Vagina (tissue), 2 donors: ENCODE results near the gene IGF2BP1. TPM values are rescaled to one million over a fixed set of nuclear protein-coding genes. Genes with fewer than 3 reads are reported as not detected.
"Not testable (repeated sequence)": the region's sequence is repeated elsewhere in the genome, so short reads cannot be mapped to it uniquely, and the experiment has no call there.

Experiments
- DNase-seq, 2 donors: peaks; one replicate each; pipeline ENCODE4 v3.0.0-alpha.2; 2017; ENCODE audit errors: extremely low spot score in 2 of 2
- H3K27ac ChIP-seq: fragments of 200-600 bp; sonication (generic); one replicate; pipeline ENCODE4 v1.5.1; 2019
- H3K27me3 ChIP-seq: fragments of 200-600 bp; sonication (generic); one replicate; pipeline ENCODE4 v1.5.1; 2019
- H3K36me3 ChIP-seq, 2 donors: fragments of 200-600 bp; sonication (generic); one replicate each; pipeline ENCODE4 v1.5.1; 2017 to 2019
- H3K4me1 ChIP-seq: fragments of 200-600 bp; sonication (generic); one replicate; pipeline ENCODE4 v1.5.1; 2019
- H3K4me3 ChIP-seq, 2 donors: fragments of 200-600 bp; sonication (generic); 1 replicate in 1 of 2; 2 replicates in 1 of 2; pipeline ENCODE4 v1.5.1; 2016 to 2019
- H3K9me3 ChIP-seq: fragments of 200-600 bp; sonication (generic); one replicate; pipeline ENCODE4 v1.5.1; 2019
- POLR2A ChIP-seq, 2 donors: fragments of 450-650 bp; IDR thresholded peaks; one replicate each; pipeline ENCODE4 v1.6.1; 2017; ENCODE audit warnings: antibody characterized with exemption in 2 of 2, mild to moderate bottlenecking in 2 of 2, moderate library complexity in 2 of 2
- POLR2AphosphoS5 ChIP-seq, 2 donors: sonication (generic); formaldehyde crosslinking; IDR thresholded peaks; one replicate each; pipeline ENCODE4 v1.9.0; 2017; ENCODE audit warnings: antibody characterized with exemption in 2 of 2, mild to moderate bottlenecking in 2 of 2, low read depth in 1 of 2; ENCODE audit not compliant: insufficient read depth in 1 of 2
- intact Hi-C: fragments of 100-400 bp; cut with DNase I; formaldehyde crosslinking; loops from one replicate; pipeline ENCODE4 v1.15.1; 2023
- total RNA-seq: library from RNA; depleted of rRNA; stranded (reverse); fragments of >200 nt; gene quantifications from one replicate; pipeline ENCODE4 v1.2.3, GENCODE V29; 2016
- TF ChIP-seq, protein P1 (sequence below), 3 experiments: fragments of 450-650 bp in 2 of 3; fragments of 200-600 bp in 1 of 3; sonication (generic) in 1 of 3; IDR thresholded peaks; one replicate each; pipeline ENCODE4 v1.5.1; 2017 to 2019; ENCODE audit warnings: antibody characterized with exemption in 3 of 3, mild to moderate bottlenecking in 2 of 3, moderate library complexity in 2 of 3

IGF2BP1 gene
- total RNA-seq, 1 donor from 2014 or later: not detected

DNA sequence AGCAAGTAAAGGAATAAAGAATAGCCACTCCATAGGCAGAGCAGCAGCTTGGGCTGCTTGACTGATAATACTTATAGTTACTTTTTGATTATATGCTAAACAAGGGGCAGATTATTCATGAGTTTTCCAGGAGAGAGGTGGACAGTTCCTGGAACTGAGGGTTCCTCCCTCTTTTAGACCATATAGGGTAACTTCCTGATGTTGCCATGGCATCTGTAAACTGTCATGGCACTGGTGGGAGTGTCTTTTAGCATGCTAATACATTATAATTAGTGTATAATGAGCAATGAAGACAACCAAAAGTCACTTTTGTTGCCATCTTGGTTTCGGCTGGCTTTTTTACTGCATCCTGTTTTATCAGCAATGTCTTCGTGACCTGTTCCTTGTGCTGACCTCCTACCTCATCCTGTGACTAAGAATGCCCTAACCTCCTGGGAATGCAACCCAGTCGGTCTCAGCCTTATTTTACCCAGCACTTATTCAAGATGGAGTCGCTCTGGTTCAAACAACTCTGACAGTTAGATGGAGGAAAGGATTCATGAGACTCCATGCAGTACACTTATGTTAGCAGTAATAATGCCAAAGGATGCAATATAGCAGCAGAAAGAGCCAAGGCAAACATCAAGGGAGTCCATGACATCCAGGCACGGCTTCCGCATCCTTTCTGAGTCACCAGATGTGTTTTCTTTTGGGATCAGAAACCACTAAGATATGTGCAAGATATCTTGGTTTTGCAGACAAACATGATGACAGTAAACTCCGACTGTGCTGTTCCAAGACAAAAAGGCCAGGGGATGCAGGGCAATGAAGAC lies 79.6 kb downstream of the IGF2BP1 start:
- no peak for DNase-seq
- Histone ChIP-seq H3K27ac (no peak overlapping the region), H3K4me3 (no peak overlapping the region), H3K9me3 (no peaks in the 10 kb centered on the region), H3K4me1 (no peaks in the 10 kb centered on the region), H3K27me3 (no peaks in the 10 kb centered on the region), H3K36me3 (no peaks in the 10 kb centered on the region)
- intact Hi-C loops: no loop called here
- TF ChIP-seq, protein P1, sequence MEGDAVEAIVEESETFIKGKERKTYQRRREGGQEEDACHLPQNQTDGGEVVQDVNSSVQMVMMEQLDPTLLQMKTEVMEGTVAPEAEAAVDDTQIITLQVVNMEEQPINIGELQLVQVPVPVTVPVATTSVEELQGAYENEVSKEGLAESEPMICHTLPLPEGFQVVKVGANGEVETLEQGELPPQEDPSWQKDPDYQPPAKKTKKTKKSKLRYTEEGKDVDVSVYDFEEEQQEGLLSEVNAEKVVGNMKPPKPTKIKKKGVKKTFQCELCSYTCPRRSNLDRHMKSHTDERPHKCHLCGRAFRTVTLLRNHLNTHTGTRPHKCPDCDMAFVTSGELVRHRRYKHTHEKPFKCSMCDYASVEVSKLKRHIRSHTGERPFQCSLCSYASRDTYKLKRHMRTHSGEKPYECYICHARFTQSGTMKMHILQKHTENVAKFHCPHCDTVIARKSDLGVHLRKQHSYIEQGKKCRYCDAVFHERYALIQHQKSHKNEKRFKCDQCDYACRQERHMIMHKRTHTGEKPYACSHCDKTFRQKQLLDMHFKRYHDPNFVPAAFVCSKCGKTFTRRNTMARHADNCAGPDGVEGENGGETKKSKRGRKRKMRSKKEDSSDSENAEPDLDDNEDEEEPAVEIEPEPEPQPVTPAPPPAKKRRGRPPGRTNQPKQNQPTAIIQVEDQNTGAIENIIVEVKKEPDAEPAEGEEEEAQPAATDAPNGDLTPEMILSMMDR (IDR thresholded peaks at IDR 0.05): no peak
- no peak for TF ChIP-seq POLR2A (IDR thresholded peaks at IDR 0.05)
- TF ChIP-seq POLR2AphosphoS5 (IDR thresholded peaks at IDR 0.05; ENCODE audit: insufficient read depth in 1 of 2, low read depth in 1 of 2): no peak

DNA sequence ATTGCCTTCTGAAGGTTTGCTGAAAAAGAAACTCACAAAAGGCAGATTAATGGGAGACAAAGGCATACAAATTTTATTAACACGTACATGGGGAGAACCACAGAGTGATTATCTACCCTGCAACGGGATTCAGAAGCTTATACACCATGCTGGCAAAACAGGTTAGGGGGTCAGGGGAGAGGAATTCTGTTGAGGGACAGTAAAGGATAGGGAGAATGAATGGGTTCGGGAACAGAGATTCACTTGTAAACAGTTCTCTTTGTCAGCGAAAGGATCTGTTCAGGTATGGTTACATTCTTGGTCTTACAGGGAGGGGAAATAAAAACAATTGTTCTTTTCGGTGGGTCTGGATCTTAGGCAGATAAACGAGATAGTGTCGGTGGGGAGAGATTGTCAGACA lies 81.1 kb downstream of the IGF2BP1 start:
- DNase-seq: no peak
- H3K4me3 ChIP-seq: no peak overlapping the region
- no peaks in the 10 kb centered on the region for H3K4me1 ChIP-seq
- H3K9me3 ChIP-seq: no peaks in the 10 kb centered on the region
- intact Hi-C loops: no loop called here
- H3K27ac ChIP-seq: no peak overlapping the region
- no peak for TF ChIP-seq POLR2AphosphoS5 (IDR thresholded peaks at IDR 0.05; ENCODE audit: insufficient read depth in 1 of 2, low read depth in 1 of 2)
- TF ChIP-seq, protein P1 (IDR thresholded peaks at IDR 0.05): no peak
- TF ChIP-seq POLR2A (IDR thresholded peaks at IDR 0.05): no peak
- H3K36me3 ChIP-seq: no peaks in the 10 kb centered on the region
- H3K27me3 ChIP-seq: no peaks in the 10 kb centered on the region

DNA sequence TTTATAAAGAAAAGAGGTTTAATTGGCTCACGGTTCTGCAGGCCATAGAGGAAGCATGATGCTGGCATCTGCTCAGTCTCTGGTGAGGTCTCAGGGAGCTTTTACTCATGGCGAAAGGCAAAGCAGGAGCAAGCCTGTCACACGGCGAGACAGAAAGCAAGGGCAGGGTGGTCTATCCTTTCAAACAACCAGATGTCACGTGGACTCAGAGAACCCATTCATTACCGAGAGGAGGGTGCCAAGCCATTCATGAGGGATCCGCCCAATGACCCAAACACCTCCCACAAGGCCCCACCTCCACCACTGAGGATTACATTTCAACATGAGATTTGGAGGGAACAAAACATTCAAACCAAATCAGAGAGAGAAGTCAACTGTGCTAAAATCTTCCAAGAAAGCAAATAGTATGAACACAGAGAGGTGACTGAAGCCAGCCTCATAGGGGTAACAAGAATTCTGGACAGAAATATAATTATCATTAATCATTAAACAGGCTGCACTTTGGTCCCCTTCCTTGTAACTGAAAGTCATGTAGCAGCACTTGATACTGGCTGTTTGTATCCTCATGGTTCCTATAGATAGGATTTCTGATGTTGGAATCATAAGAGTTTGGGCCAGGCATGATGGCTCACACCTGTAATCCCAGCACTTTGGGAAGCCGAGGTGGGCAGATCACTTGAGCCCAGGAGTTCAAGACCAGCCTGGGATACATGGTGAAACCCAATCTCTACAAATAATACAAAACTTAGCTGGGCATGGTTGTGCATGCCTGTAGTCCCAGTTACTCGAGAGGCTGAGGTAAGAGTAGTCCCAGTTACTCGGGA lies 82.9 kb downstream of the IGF2BP1 start:
- no peak for TF ChIP-seq POLR2A (IDR thresholded peaks at IDR 0.05)
- TF ChIP-seq, protein P1 (IDR thresholded peaks at IDR 0.05): no peak
- TF ChIP-seq POLR2AphosphoS5 (IDR thresholded peaks at IDR 0.05; ENCODE audit: insufficient read depth in 1 of 2, low read depth in 1 of 2): no peak
- Histone ChIP-seq H3K27ac (no peak overlapping the region), H3K36me3 (no peaks in the 10 kb centered on the region), H3K4me3 (no peak overlapping the region), H3K9me3 (no peaks in the 10 kb centered on the region), H3K27me3 (no peaks in the 10 kb centered on the region), H3K4me1 (no peaks in the 10 kb centered on the region)
- intact Hi-C loops: no loop called here
- DNase-seq: no peak

DNA sequence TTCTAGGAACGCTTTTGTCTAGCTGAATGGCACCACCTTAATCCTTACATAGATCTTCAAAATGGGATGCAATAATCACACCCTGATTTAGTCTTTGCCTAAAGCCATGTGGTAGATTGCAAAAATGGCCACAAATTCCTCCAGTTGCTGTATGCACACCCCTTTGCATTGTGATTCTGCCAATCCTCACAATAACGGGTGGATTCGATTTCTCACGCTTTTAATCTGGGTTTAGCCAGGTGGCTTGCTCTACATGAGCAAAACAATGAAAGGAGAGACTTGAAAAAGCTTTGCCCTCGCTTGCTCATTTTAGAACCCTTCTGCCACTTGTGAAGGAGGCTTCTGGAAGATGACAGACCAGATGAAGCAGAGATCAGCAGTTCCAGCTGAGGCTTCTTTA lies 85.0 kb downstream of the IGF2BP1 start:
- Histone ChIP-seq H3K27ac (no peak overlapping the region), H3K9me3 (no peaks in the 10 kb centered on the region), H3K4me3 (no peak overlapping the region), H3K36me3 (no peaks in the 10 kb centered on the region), H3K4me1 (no peaks in the 10 kb centered on the region), H3K27me3 (no peaks in the 10 kb centered on the region)
- no peak for TF ChIP-seq POLR2AphosphoS5 (IDR thresholded peaks at IDR 0.05; ENCODE audit: insufficient read depth in 1 of 2, low read depth in 1 of 2)
- TF ChIP-seq, protein P1 (IDR thresholded peaks at IDR 0.05): no peak
- no peak for TF ChIP-seq POLR2A (IDR thresholded peaks at IDR 0.05)
- DNase-seq: no peak
- intact Hi-C loops: no loop called here

DNA sequence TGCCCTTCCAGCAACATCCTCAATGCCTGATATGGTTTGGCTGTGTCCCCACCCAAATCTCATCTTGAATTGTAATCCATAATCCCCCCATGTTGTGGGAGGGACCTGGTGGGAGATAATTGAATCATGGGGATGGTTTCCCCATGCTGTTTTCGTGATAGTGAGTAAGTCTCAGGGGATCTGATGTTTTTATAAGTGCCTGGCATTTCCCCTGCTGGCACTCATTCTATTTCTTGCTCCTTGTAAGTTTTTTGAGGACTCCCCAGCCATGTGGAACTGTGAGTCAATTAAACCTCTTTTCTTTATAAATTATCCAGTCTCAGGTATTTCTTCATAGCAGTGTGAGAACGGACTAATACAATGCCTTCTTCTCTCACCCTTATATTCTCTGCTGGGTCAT lies 87.9 kb downstream of the IGF2BP1 start:
- H3K36me3 ChIP-seq, H3K27me3 ChIP-seq, H3K27ac ChIP-seq, H3K4me1 ChIP-seq, intact Hi-C loops, H3K9me3 ChIP-seq, H3K4me3 ChIP-seq, DNase-seq: not testable (repeated sequence)
